GM23248 (cell line): ENCODE results near the gene PRPH2.

Experiments used
- EZH2 ChIP-seq: fragments of 200-600 bp; sonication (generic); IDR thresholded peaks from 2 replicates; pipeline ENCODE4 v1.6.1; 2018; ENCODE audit warnings: antibody characterized with exemption, mild to moderate bottlenecking; ENCODE audit not compliant: insufficient read depth, poor library complexity, severe bottlenecking
- EZH2phosphoT487 ChIP-seq: fragments of 200-600 bp; sonication (generic); IDR thresholded peaks from 2 replicates; pipeline ENCODE4 v1.6.1; 2018; ENCODE audit warnings: antibody characterized with exemption, moderate library complexity, mild to moderate bottlenecking, low read depth; ENCODE audit not compliant: insufficient read depth

DNA sequence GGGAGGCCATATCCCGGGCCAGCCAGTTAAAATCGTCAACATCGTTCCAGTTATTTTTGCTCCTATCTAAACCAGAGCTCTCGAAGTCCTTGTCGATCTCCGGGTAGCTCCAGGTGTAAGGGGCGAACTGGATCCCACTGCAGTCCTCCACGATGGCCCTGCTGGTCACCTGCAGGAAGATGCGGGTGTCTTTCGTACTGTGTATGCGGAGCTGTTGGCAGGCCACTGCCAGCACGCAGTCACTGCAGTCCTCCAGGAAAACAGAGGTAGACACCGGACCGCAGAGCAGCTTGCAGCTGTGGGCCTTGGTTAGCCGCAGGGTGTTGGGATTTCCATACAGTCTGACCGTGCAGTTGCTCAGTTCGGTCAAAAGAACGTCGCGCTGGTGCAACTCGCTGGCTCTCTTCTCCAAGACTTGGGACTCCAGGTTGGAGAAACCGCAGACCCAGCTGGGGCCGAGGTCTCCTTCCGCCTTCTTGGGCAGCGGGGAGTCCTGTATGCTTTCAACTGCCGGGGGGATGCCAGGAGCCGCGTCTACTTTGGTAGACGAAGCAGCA lies 22.8 kb upstream of the PRPH2 start:
- TF ChIP-seq EZH2 (no peak), EZH2phosphoT487 (no peak)
